Neural progenitor cell (in vitro differentiated cells): Measurements from ENCODE around the gene SNRPB2.

Source experiments
- CTCF ChIP-seq: fragments of 200-600 bp; sonication (generic); IDR thresholded peaks from 2 replicates; pipeline ENCODE4 v1.5.1; 2017; ENCODE audit warnings: antibody characterized with exemption, mild to moderate bottlenecking
- EZH2 ChIP-seq: fragments of 200-600 bp; sonication (generic); IDR thresholded peaks from 2 replicates; pipeline ENCODE4 v1.6.1; 2017; ENCODE audit warnings: antibody characterized with exemption, mild to moderate bottlenecking, moderate library complexity

DNA sequence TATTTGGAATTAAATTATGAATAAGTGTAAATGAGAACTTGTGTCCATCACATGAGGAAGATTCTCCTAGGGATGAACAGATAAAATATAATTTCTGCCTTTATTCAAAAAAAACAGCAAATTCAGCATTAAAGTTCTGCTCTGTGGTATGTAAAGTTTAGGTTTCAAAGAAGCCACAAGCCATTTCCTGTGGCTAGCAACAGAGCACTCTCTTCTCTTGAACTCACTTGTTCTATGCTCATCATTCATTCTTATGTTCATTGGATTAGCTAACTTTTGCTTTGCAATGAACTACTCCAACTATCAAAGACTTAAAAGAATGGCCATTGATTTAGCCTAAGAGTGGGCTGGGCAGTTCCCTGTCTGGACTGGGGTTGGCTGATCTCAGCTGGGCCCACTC is 20.8 kb upstream of the SNRPB2 start:
- TF ChIP-seq EZH2, result no peak
- no peak for TF ChIP-seq CTCF
